HT-29 (cell line): ENCODE data around the gene SPIB. TPM values are rescaled to one million over a fixed set of nuclear protein-coding genes. Genes with fewer than 3 reads are reported as not detected.

Experiments
- DNase-seq: peaks from one replicate; pipeline ENCODE4 v3.0.0-alpha.2; 2015; ENCODE audit warnings: low spot score
- total RNA-seq: library from RNA; depleted of rRNA; stranded (reverse); fragments of >200 nt; shearing (Covaris generic); gene quantifications from 2 replicates; pipeline ENCODE4 v1.2.3, GENCODE V29; 2014

SPIB gene
- total RNA-seq, 1 experiment from 2014 or later, result not detected

GRCh38 chr19:50419022-50419579, 363 bp downstream of the SPIB start:
- DNase-seq, result no peak

- DNase-seq, result no peak
Observed at GRCh38 chr19:50419580-50420035, 870 bp downstream of the SPIB start.

GRCh38 chr19:50420127-50420526, 1.4 kb downstream of the SPIB start:
- DNase-seq, result no peak

- DNase-seq, result no peak
Observed at GRCh38 chr19:50420808-50421207, 2.1 kb downstream of the SPIB start.

- DNase-seq, result no peak
Observed at GRCh38 chr19:50422397-50423278, 3.9 kb downstream of the SPIB start.

GRCh38 chr19:50423279-50424113, 4.8 kb downstream of the SPIB start:
- no peak for DNase-seq

- no peak for DNase-seq
Observed at GRCh38 chr19:50425581-50425980, 6.8 kb downstream of the SPIB start.

GRCh38 chr19:50427318-50427925, 8.7 kb downstream of the SPIB start:
- no peak for DNase-seq

- DNase-seq, result no peak
Observed at GRCh38 chr19:50427997-50428425, 9.3 kb downstream of the SPIB start.

GRCh38 chr19:50428772-50429463, 10.2 kb downstream of the SPIB start:
- DNase-seq, result no peak

- no peak for DNase-seq
Observed at GRCh38 chr19:50430888-50431342, 12.2 kb downstream of the SPIB start.

GRCh38 chr19:50431343-50432220, 12.8 kb downstream of the SPIB start:
- DNase-seq, result peak; percentile 91

GRCh38 chr19:50432221-50433028, 13.7 kb downstream of the SPIB start, which contains the start of gene MYBPC2:
MYBPC2 (plus strand) TSS chr19:50432892; CDS start chr19:50432954, 62 bp downstream.
- peak; percentile 29 for DNase-seq

GRCh38 chr19:50433201-50434180, 14.8 kb downstream of the SPIB start:
- no peak for DNase-seq

GRCh38 chr19:50434525-50434924, 15.8 kb downstream of the SPIB start:
- DNase-seq, result no peak

- no peak for DNase-seq
Observed at GRCh38 chr19:50435221-50435620, 16.5 kb downstream of the SPIB start.

GRCh38 chr19:50435627-50436026, 16.9 kb downstream of the SPIB start:
- DNase-seq, result no peak
